ENCODE measurements around the gene MYRF. TPM values are rescaled to one million over a fixed set of nuclear protein-coding genes. Genes with fewer than 3 reads are reported as not detected.

MYRF gene
- total RNA-seq, 4 donors from 2014 or later = 0.11 to 0.83 (median 0.27) TPM; not detected in 1

DNA sequence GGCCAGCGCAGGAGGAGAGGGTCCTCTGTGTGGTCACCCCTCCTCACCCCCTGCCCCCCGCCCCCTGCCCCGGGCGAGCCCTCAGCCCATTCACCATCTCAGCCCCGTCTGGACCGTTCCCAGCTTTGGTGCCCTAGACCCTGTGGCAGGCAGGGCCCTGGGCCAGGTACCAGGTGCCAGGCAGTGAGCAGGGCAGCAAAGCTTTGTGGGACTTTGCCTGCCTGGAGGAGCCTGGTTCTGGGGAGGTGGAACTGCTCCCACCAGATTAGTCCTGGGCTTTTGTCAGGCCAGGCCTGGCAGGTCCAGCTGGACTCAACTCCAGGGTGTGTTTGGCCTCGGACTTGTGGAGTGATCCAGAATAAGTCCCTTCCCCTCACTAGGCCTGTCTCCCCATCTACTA, 13.7 kb upstream of the MYRF start:
- Histone ChIP-seq H3K4me3 (replicated peaks in 1 of 3) (no peak overlapping the region), H3K36me3 (no peaks in the 10 kb centered on the region), H3K9me3 (no peaks in the 10 kb centered on the region), H3K27ac (no peak overlapping the region), H3K4me1 (no peaks in the 10 kb centered on the region), H3K27me3 (no peaks in the 10 kb centered on the region)
- no peak for DNase-seq
- TF ChIP-seq POLR2A (IDR thresholded peaks at IDR 0.05) = no peak
- TF ChIP-seq, protein P1, sequence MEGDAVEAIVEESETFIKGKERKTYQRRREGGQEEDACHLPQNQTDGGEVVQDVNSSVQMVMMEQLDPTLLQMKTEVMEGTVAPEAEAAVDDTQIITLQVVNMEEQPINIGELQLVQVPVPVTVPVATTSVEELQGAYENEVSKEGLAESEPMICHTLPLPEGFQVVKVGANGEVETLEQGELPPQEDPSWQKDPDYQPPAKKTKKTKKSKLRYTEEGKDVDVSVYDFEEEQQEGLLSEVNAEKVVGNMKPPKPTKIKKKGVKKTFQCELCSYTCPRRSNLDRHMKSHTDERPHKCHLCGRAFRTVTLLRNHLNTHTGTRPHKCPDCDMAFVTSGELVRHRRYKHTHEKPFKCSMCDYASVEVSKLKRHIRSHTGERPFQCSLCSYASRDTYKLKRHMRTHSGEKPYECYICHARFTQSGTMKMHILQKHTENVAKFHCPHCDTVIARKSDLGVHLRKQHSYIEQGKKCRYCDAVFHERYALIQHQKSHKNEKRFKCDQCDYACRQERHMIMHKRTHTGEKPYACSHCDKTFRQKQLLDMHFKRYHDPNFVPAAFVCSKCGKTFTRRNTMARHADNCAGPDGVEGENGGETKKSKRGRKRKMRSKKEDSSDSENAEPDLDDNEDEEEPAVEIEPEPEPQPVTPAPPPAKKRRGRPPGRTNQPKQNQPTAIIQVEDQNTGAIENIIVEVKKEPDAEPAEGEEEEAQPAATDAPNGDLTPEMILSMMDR (IDR thresholded peaks at IDR 0.05) = no peak
- intact Hi-C loops (cut with DNase I) = no loop called here
- 82 to 100% methylated on average over 3 to 7 of the region's 7 CpGs for WGBS, 2 donors

GRCh38 chr11:61739413-61739812, 13.0 kb upstream of the MYRF start:
- no peak overlapping the region for H3K4me3 ChIP-seq (replicated peaks in 1 of 3)
- H3K27me3 ChIP-seq = no peaks in the 10 kb centered on the region
- TF ChIP-seq, protein P1 (IDR thresholded peaks at IDR 0.05) = no peak
- DNase-seq = no peak
- 89 to 90% methylated on average over 8 to 15 of the region's 15 CpGs for WGBS, 2 donors
- no peak overlapping the region for H3K27ac ChIP-seq
- H3K9me3 ChIP-seq = no peaks in the 10 kb centered on the region
- H3K36me3 ChIP-seq = no peaks in the 10 kb centered on the region
- intact Hi-C loops (cut with DNase I) = no loop called here
- no peaks in the 10 kb centered on the region for H3K4me1 ChIP-seq

DNA sequence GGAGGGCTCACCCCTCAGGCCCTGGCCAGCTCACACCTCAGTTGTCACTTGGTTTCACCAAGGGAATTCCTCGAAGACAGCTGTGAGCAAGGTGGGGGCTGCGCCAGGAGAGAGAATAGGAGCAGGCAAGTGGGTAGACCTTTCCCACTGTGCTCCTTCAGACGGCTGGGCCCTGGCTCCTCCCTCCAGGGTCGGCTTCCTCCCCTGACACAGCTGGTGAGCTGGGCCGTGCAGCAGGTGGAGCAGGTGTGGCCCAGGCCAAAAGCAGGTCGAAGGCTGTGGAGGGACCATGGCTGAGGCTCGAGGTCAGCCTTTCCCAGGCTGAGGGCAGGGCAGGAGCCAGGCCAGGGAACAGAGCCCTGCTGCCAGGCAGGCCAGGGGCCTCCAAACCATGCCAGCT, 12.5 kb upstream of the MYRF start:
- H3K27ac ChIP-seq = no peak overlapping the region
- intact Hi-C loops (cut with DNase I) = no loop called here
- 75 to 78% methylated on average over 6 to 7 of the region's 7 CpGs for WGBS, 2 donors

GRCh38 chr11:61742391-61742790, 10.0 kb upstream of the MYRF start:
- no peak for TF ChIP-seq POLR2A (IDR thresholded peaks at IDR 0.05)
- TF ChIP-seq, protein P1 (IDR thresholded peaks at IDR 0.05) = no peak
- no peak for DNase-seq
- no peaks in the 10 kb centered on the region for H3K9me3 ChIP-seq
- no peak overlapping the region for H3K27ac ChIP-seq
- H3K27me3 ChIP-seq = no peaks in the 10 kb centered on the region
- intact Hi-C loops (cut with DNase I) = no loop called here
- H3K4me1 ChIP-seq = no peaks in the 10 kb centered on the region
- WGBS, 2 donors = 61 to 83% methylated on average over 5 to 7 of the region's 7 CpGs
- no peak overlapping the region for H3K4me3 ChIP-seq (replicated peaks in 1 of 3)
- H3K36me3 ChIP-seq = no peaks in the 10 kb centered on the region

More for the DNA sequence above, 12.5 kb upstream of the MYRF start:
- Histone ChIP-seq H3K4me1 (no peaks in the 10 kb centered on the region), H3K4me3 (replicated peaks in 1 of 3) (no peak overlapping the region), H3K36me3 (no peaks in the 10 kb centered on the region), H3K27me3 (no peaks in the 10 kb centered on the region), H3K9me3 (no peaks in the 10 kb centered on the region)
- TF ChIP-seq, protein P1 (IDR thresholded peaks at IDR 0.05) = no peak
- no peak for TF ChIP-seq POLR2A (IDR thresholded peaks at IDR 0.05)
- DNase-seq = no peak

DNA sequence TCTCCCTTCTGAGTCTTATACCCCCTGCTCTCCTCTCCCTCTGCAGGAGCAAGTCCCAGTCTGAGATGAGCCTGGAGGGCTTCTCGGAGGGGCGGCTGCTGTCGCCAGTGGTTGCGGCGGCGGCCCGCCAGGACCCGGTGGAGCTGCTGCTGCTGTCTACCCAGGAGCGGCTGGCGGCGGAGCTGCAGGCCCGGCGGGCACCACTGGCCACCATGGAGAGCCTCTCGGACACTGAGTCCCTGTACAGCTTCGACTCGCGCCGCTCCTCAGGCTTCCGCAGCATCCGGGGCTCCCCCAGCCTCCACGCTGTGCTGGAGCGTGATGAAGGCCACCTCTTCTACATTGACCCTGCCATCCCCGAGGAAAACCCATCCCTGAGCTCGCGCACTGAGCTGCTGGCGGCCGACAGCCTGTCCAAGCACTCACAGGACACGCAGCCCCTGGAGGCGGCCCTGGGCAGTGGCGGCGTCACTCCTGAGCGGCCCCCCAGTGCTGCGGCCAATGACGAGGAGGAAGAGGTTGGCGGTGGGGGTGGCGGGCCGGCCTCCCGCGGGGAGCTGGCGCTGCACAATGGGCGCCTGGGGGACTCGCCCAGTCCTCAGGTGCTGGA, 8.8 kb upstream of the MYRF start:
- no peak for DNase-seq
- no peaks in the 10 kb centered on the region for H3K27me3 ChIP-seq

More for the DNA sequence above, 8.8 kb upstream of the MYRF start:
- 91 to 92% methylated on average over 17 to 26 of the region's 42 CpGs for WGBS, 2 donors
- intact Hi-C loops (cut with DNase I) = no loop called here
- Histone ChIP-seq H3K27ac (no peak overlapping the region), H3K4me3 (replicated peaks in 1 of 3) (no peak overlapping the region), H3K36me3 (no peaks in the 10 kb centered on the region), H3K9me3 (no peaks in the 10 kb centered on the region), H3K4me1 (peaks cover 0 to 6% of the 10 kb centered on the region in 2 donors)
- TF ChIP-seq POLR2A (IDR thresholded peaks at IDR 0.05) = no peak
- TF ChIP-seq, protein P1 (IDR thresholded peaks at IDR 0.05) = no peak

Measured in thyroid gland (tissue), 4 donors.